Loucy (cell line): Measurements from ENCODE around the gene PTBP1.

Experiments used
- H2AFZ ChIP-seq: fragments of 200-600 bp; sonication (generic); 2 replicates; pipeline ENCODE4 v1.6.0; 2016; ENCODE audit warnings: antibody characterized with exemption, mild to moderate bottlenecking, low read length, moderate library complexity
- H3F3A ChIP-seq: fragments of 200-600 bp; 2 replicates; pipeline ENCODE4 v1.6.0; 2016; ENCODE audit warnings: antibody characterized with exemption, low read depth, mild to moderate bottlenecking
- H3K27me3 ChIP-seq: fragments of 200-600 bp; sonication (generic); 2 replicates; pipeline ENCODE4 v1.6.1; 2014; ENCODE audit warnings: low read length, mild to moderate bottlenecking; ENCODE audit not compliant: insufficient read depth, poor library complexity, severe bottlenecking
- H3K36me3 ChIP-seq: fragments of 200-600 bp; sonication (generic); 2 replicates; pipeline ENCODE4 v1.6.1; 2016; ENCODE audit warnings: low read length; ENCODE audit not compliant: insufficient read depth
- H3K4me1 ChIP-seq: fragments of 200-600 bp; sonication (generic); 2 replicates; pipeline ENCODE4 v1.5.1; 2014; ENCODE audit warnings: low read length, mild to moderate bottlenecking; ENCODE audit not compliant: insufficient read depth, poor library complexity, severe bottlenecking
- H3K4me2 ChIP-seq: fragments of 200-600 bp; sonication (generic); 2 replicates; pipeline ENCODE4 v1.6.0; 2014; ENCODE audit warnings: antibody characterized with exemption, low read length, low read depth, mild to moderate bottlenecking; ENCODE audit not compliant: poor library complexity, severe bottlenecking
- H3K4me3 ChIP-seq: fragments of 200-600 bp; sonication (generic); 2 replicates; pipeline ENCODE4 v1.5.1; 2014; ENCODE audit warnings: low read length, mild to moderate bottlenecking, mixed read lengths; ENCODE audit not compliant: poor library complexity, severe bottlenecking
- H3K79me2 ChIP-seq: fragments of 200-600 bp; sonication (generic); 2 replicates; pipeline ENCODE4 v1.6.1; 2014; ENCODE audit warnings: low read length; ENCODE audit not compliant: insufficient read depth
- H3K9ac ChIP-seq: fragments of 200-600 bp; sonication (generic); 2 replicates; pipeline ENCODE4 v1.6.0; 2014; ENCODE audit warnings: mild to moderate bottlenecking, low read depth, low read length, moderate library complexity; ENCODE audit not compliant: poor library complexity, severe bottlenecking
- H3K9me2 ChIP-seq: fragments of 200-600 bp; sonication (generic); replicated peaks from 2 replicates; pipeline ENCODE4 v1.6.1; 2016; ENCODE audit warnings: low read depth, low read length, mixed read lengths
- H3K9me3 ChIP-seq: fragments of 200-600 bp; sonication (generic); 2 replicates; pipeline ENCODE4 v1.6.1; 2014; ENCODE audit warnings: mild to moderate bottlenecking, antibody characterized with exemption, low read length, low read depth; ENCODE audit not compliant: insufficient read depth
- H4K20me1 ChIP-seq: fragments of 200-600 bp; sonication (generic); 2 replicates; pipeline ENCODE4 v1.6.0; 2014; ENCODE audit warnings: antibody characterized with exemption, low read length, mild to moderate bottlenecking; ENCODE audit not compliant: insufficient read depth, poor library complexity, severe bottlenecking
- CTCF ChIP-seq: fragments of 200-600 bp; sonication (generic); conservative IDR thresholded peaks from 2 replicates; pipeline ENCODE4 v1.5.1; 2014; ENCODE audit warnings: mild to moderate bottlenecking, antibody characterized with exemption, low read length
- EZH2phosphoT487 ChIP-seq: fragments of 200-600 bp; IDR thresholded peaks from 2 replicates; pipeline ENCODE4 v1.6.1; 2018; ENCODE audit warnings: antibody characterized with exemption, mild to moderate bottlenecking, moderate library complexity, borderline replicate concordance

The PTBP1 gene

GRCh38 chr19:812049-812746, 14.9 kb downstream of the PTBP1 start:
- Histone ChIP-seq H3F3A (peaks cover 18% of the 10 kb centered on the region; the same call in 1 of the 2 replicates), H3K4me3 (no peak overlapping the region), H3K9me3 (no peaks in the 10 kb centered on the region), H3K79me2 (peaks cover 21% of the 10 kb centered on the region), H3K27me3 (no peaks in the 10 kb centered on the region), H3K4me1 (no peaks in the 10 kb centered on the region), H3K36me3 (peaks cover 65% of the 10 kb centered on the region; the same call in 1 of the 2 replicates), H3K9ac (no peak overlapping the region), H3K9me2 (no peaks in the 10 kb centered on the region), H4K20me1 (peaks cover 47% of the 10 kb centered on the region), H2AFZ (no peak overlapping the region), H3K4me2 (no peak overlapping the region)
- TF ChIP-seq EZH2phosphoT487 (no peak), CTCF (no peak)

- H2AFZ ChIP-seq, result no peak overlapping the region
- peaks cover 18% of the 10 kb centered on the region; the same call in 1 of the 2 replicates for H3F3A ChIP-seq
- no peak overlapping the region for H3K9ac ChIP-seq
- H3K4me2 ChIP-seq, result no peak overlapping the region
- H4K20me1 ChIP-seq, result peaks cover 41% of the 10 kb centered on the region
- peaks cover 15% of the 10 kb centered on the region for H3K79me2 ChIP-seq
- no peaks in the 10 kb centered on the region for H3K4me1 ChIP-seq
- no peak overlapping the region for H3K4me3 ChIP-seq
- no peaks in the 10 kb centered on the region for H3K27me3 ChIP-seq
- H3K36me3 ChIP-seq, result peaks cover 59% of the 10 kb centered on the region; the same call in 1 of the 2 replicates
- TF ChIP-seq EZH2phosphoT487 (no peak), CTCF (no peak)
- H3K9me3 ChIP-seq, result no peaks in the 10 kb centered on the region
- no peaks in the 10 kb centered on the region for H3K9me2 ChIP-seq
Observed at GRCh38 chr19:812747-813218, 15.5 kb downstream of the PTBP1 start.

- no peak overlapping the region for H3K4me2 ChIP-seq
- H2AFZ ChIP-seq, result no peak overlapping the region
- H3K4me1 ChIP-seq, result no peaks in the 10 kb centered on the region
- H3K27me3 ChIP-seq, result no peaks in the 10 kb centered on the region
- no peaks in the 10 kb centered on the region for H3K9me3 ChIP-seq
- no peaks in the 10 kb centered on the region for H3K9me2 ChIP-seq
- H4K20me1 ChIP-seq, result peaks cover 34% of the 10 kb centered on the region
- H3K36me3 ChIP-seq, result peaks cover 52% of the 10 kb centered on the region; the same call in 1 of the 2 replicates
- no peak overlapping the region for H3K4me3 ChIP-seq
- TF ChIP-seq EZH2phosphoT487 (no peak), CTCF (no peak)
- no peak overlapping the region for H3K9ac ChIP-seq
- peaks cover 18% of the 10 kb centered on the region; the same call in 1 of the 2 replicates for H3F3A ChIP-seq
- H3K79me2 ChIP-seq, result peaks cover 8% of the 10 kb centered on the region; the same call in 1 of the 2 replicates
Observed at GRCh38 chr19:813219-814151, 16.2 kb downstream of the PTBP1 start.
